Hepatocyte (in vitro differentiated cells): ENCODE measurements around the gene ZDHHC12.

Experiments
- CTCF ChIP-seq: fragments of 200-600 bp; sonication (generic); IDR thresholded peaks from 2 replicates; pipeline ENCODE4 v1.5.1; 2016; ENCODE audit warnings: antibody characterized with exemption, mild to moderate bottlenecking; ENCODE audit not compliant: poor library complexity
- EZH2 ChIP-seq: fragments of 200-600 bp; sonication (generic); IDR thresholded peaks from 2 replicates; pipeline ENCODE4 v1.6.1; 2016; ENCODE audit warnings: antibody characterized with exemption, mild to moderate bottlenecking, borderline replicate concordance

DNA sequence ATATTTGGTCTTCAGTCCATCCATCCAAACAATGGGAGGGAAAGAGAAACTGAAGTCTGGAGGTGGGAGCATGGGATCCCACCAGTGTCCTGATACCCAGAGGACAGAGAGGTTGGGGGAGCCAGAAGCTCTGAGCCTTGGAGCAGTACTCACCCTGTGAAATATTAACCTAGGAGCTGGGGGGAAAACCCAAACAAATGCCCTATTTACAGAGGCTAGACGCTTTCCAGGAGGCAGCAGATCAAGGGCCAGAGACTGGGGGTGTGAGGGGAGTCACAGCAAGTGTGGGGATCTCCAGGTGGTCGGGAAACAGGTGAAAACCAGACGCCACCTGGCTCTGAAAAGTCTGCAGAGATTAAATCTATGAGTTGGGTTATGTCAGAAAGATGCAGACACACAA, 41.6 kb upstream of the ZDHHC12 start:
- TF ChIP-seq EZH2 (no peak), CTCF (no peak)
